ENCODE measurements around the gene YJEFN3.

Gene YJEFN3

DNA sequence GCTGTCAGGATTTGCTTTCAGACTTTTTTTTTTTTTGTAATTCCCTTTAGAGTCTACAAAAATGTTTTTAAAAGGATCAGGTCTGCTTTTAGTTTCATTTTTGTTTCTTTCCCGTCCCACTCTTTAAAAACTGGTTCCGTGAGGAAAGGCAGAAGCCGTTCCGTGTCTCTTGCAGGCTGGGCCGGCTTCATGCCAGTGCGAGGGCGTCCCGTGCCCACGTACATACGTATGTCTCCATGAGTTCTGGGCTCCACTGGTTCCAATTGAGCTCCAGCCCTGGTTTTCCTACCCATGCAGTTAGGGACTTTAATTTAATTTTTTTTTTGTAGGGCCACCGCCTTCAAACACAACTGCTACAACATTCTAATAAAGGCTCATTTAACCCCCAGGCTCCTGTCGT, 22.1 kb upstream of the YJEFN3 start:
- Mint-ChIP-seq H3K9me3 (no peaks in the 10 kb centered on the region), H3K4me3 (no peak overlapping the region), H3K27me3 (no peaks in the 10 kb centered on the region), H3K27ac (no peak overlapping the region), H3K4me1 (no peaks in the 10 kb centered on the region), H3K36me3 (peaks cover 61% of the 10 kb centered on the region)
- no peak for ATAC-seq

DNA sequence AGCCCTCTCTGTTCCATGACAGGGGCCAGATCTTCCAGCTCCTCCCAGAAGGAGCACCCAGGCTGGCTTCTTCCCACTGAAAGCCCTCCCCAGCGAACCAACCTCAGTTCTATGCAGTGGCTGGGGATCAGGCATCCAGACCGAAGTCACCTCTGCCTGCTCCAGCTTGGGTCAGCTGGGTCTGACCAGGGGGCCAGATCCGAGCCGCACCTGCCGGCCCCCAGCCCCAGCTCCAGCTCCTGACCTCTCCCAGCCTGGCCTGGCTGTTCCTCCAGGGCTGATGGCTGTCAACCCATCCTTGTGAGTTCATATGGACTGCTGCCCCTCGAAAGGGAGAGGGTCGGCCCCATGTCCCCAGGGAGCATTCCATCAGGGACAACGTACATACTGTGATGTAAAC, 21.4 kb upstream of the YJEFN3 start:
- H3K27me3 Mint-ChIP-seq, result no peaks in the 10 kb centered on the region
- no peak for ATAC-seq
- H3K36me3 Mint-ChIP-seq, result peaks cover 53% of the 10 kb centered on the region
- H3K9me3 Mint-ChIP-seq, result no peaks in the 10 kb centered on the region
- H3K4me1 Mint-ChIP-seq, result no peaks in the 10 kb centered on the region
- no peak overlapping the region for H3K4me3 Mint-ChIP-seq
- H3K27ac Mint-ChIP-seq, result peak overlapping the region; percentile 42

DNA sequence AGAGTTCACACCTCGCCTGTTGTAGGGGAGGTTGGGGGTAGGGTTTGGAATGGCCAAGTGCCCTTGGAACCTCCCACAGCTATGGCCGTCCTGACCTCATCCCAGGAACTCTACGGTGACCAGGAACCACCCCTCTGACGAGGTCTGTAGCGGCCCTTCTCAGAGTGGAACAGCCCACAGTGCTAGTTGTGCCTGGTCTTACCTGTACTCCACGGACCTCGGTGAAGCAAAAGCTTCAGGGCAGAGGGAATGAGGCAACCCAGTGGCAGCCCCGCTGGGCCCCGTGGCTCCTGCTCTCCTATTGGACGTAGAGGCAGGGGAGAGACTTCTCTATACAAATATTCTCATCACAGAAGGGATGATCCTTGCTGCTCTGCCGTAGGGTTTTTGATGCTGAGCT, 20.5 kb upstream of the YJEFN3 start:
- Mint-ChIP-seq H3K4me1 (no peaks in the 10 kb centered on the region), H3K27ac (peak overlapping the region; percentile 42), H3K27me3 (no peaks in the 10 kb centered on the region), H3K36me3 (peaks cover 44% of the 10 kb centered on the region), H3K4me3 (no peak overlapping the region), H3K9me3 (no peaks in the 10 kb centered on the region)
- no peak for ATAC-seq

DNA sequence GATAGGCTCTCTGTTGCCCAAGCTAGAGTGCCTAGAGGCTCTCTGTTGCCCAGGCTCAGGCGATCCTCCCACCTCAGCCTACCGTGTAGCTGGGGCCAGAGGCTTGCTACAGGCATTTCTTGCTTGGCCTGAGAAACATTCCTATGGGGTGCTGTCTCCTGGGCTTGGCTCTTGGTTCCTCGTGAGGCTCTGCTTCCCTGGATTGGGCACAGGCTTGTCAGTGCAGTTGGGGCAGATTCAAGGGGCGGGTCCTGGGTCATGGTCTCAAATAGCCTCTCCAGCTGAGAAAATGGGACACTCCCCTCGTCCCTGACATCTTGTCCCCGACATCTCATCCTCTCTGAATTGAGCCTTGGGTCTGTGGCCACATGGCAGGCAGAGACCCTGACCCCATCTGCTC, 18.3 kb upstream of the YJEFN3 start:
- Mint-ChIP-seq H3K9me3 (no peaks in the 10 kb centered on the region), H3K4me1 (no peaks in the 10 kb centered on the region), H3K4me3 (no peak overlapping the region), H3K27ac (no peak overlapping the region), H3K36me3 (peaks cover 25% of the 10 kb centered on the region), H3K27me3 (no peaks in the 10 kb centered on the region)
- no peak for ATAC-seq

DNA sequence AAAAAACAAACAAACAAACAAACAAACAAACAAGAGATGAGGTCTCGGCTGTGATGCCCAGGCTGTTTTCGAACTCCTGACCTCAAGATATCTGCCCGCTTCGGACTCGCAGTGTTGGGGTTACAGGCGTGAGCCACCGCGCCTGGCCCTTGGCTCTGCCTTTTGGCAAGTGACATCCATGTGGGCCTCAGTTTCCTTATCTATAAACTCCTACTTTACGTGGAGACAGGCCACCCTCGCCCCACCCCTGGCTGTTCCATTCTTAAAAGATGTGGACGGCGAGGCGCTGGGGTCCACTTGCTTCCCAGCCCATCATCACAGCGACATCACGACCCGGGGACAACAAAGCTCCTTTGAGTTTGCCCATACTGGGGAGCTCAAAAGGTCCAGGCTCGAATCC, 15.0 kb upstream of the YJEFN3 start:
- no peaks in the 10 kb centered on the region for H3K9me3 Mint-ChIP-seq
- no peak overlapping the region for H3K27ac Mint-ChIP-seq
- no peak for ATAC-seq
- peak overlapping the region; percentile 50 for H3K4me3 Mint-ChIP-seq
- peaks cover 12% of the 10 kb centered on the region for H3K4me1 Mint-ChIP-seq
- H3K27me3 Mint-ChIP-seq, result no peaks in the 10 kb centered on the region
- no peaks in the 10 kb centered on the region for H3K36me3 Mint-ChIP-seq

DNA sequence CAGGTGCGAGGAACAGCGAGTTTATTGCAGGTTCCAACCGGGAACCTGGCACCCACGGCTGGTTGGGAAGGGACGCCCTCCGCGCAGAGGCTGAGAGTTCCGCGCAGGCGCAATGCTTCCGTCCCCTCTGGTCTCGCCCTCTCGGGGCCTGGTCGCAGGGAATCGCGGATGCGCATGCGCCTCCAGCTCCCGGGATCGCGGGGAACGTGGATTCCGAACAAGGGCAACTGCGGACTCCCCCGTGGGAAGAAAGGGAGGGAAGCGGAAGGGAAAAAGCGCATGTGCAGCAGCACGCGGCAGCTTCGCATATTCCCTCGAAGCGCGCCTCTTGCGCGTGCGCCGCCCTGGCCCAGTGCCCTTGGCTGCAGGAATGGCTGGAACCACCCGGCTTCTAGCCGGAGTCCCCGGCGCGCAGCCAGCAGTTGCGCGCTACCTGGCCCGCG, 14.5 kb upstream of the YJEFN3 start:
- Mint-ChIP-seq H3K27me3 (no peaks in the 10 kb centered on the region), H3K9me3 (no peaks in the 10 kb centered on the region), H3K4me3 (peak overlapping the region; percentile 50), H3K27ac (no peak overlapping the region), H3K4me1 (peaks cover 15% of the 10 kb centered on the region), H3K36me3 (peaks cover 3% of the 10 kb centered on the region)
- no peak for ATAC-seq

DNA sequence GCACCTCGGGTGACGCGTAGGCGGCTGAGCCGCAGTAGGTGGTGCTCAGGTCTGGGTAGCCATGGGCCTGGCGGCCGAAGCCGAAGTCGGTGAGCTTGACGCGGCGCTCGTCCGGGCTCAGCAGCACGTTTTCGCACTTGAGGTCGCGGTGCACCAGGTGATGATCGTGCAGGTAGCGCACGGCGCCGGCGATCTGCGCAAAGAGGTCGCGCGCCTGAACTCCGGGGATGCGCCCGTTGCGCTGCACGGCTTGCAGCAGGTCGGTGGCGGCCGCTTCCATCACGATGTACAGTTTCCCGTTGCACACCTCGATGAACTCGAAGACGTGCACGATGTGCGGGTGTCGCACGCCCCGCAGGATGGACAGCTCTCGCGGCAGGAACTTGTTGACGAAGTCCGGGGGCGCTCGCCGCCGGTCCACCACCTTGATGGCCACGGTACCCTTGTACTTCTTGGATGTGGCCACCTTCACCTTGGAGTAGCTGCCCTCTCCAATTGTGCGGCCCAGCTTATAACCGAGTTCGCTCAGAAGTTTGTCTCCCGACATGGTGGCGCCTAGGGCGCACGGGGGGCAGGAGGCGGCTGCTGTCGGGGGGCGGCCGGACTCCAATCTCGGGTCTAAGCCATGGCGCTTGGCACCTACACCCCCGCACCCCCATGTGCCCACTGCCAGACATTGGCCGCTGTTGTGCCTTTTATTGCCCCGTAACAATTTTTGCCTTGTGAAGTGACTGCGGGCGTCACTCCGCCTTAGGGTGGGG, 13.7 kb upstream of the YJEFN3 start, which contains the start of gene TSSK6:
Gene TSSK6 (minus strand): TSS at position 668 of the 761 bp plus-strand sequence. CDS start 121 bp downstream, at position 547.
- H3K9me3 Mint-ChIP-seq, result no peaks in the 10 kb centered on the region
- no peak for ATAC-seq
- H3K36me3 Mint-ChIP-seq, result peaks cover 11% of the 10 kb centered on the region
- H3K4me3 Mint-ChIP-seq, result peak within 1 kb of the TSS; percentile 82
- H3K4me1 Mint-ChIP-seq, result peaks cover 23% of the 10 kb centered on the region
- no peaks in the 10 kb centered on the region for H3K27me3 Mint-ChIP-seq
- H3K27ac Mint-ChIP-seq, result peak within 1 kb of the TSS; percentile 97

DNA sequence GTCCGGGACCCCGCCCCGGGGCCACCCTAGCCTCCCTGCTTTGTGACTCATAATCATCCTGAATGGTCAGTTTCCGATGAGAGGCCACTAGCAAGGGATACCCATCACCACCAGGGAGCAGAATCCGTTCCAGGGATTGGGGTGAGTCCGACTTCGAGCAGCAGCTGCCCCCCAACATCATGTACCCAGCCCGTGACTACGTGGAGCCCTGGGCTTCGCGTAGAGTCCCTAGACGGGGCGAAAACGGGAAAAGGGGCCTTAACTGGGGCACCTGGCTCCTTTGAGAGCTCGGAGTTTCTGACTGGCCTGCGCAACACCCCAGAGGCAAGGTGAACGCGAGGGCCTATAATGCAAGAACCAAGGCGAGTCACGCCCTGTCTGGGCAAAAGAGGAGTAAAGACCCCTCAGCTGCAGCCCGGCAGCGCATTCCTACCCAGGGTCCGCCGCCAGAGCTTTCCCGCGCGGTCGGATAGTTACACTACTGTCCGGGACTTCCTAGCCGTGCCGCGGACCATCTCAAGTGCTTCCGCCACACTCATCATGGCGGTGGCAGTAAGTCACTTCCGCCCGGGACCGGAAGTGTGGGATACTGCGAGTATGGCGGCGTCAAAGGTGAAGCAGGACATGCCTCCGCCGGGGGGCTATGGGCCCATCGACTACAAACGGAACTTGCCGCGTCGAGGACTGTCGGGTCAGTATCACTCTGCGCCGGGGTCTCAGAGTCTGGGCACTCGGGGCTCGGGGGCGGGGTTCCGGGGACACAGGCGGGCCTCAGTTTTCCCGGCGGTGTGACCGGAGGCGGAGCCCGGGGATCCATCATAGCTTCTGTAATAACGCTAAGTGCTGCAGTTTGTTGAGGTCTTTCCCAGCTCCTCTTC, 12.8 kb upstream of the YJEFN3 start, which contains the start of gene NDUFA13:
Gene NDUFA13 (plus strand): TSS at position 584 of the 878 bp plus-strand sequence. CDS start 14 bp downstream, at position 598.
- H3K4me1 Mint-ChIP-seq, result peaks cover 31% of the 10 kb centered on the region
- no peaks in the 10 kb centered on the region for H3K9me3 Mint-ChIP-seq

DNA sequence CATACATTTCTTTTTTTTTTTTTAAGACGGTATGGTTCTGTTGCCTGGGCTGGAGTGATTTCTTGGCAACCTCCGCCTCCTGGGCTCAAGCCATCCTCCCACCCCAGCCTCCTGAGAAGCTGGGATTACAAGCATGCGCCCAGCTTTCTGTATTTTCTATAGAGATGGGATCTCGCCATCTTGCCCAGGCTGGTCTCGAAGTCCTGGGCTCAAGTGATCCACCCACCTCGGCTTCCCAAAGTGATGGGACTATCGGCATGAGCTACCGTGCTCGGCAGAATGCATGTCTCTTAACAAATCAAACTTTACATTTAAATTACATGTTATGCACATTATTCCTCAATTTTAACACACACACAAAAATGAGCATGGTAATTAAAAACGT, 11.5 kb upstream of the YJEFN3 start:
- Mint-ChIP-seq H3K36me3 (peaks cover 22% of the 10 kb centered on the region), H3K4me1 (peaks cover 33% of the 10 kb centered on the region), H3K9me3 (no peaks in the 10 kb centered on the region), H3K27ac (peak overlapping the region; percentile 97), H3K4me3 (peak overlapping the region; percentile 82), H3K27me3 (no peaks in the 10 kb centered on the region)
- no peak for ATAC-seq

More for the DNA sequence above, 12.8 kb upstream of the YJEFN3 start, which contains the start of gene NDUFA13:
- H3K36me3 Mint-ChIP-seq, result peaks cover 19% of the 10 kb centered on the region
- ATAC-seq, result peak; percentile 97
- H3K27me3 Mint-ChIP-seq, result no peaks in the 10 kb centered on the region
- peak within 1 kb of the TSS; percentile 97 for H3K27ac Mint-ChIP-seq
- peak within 1 kb of the TSS; percentile 82 for H3K4me3 Mint-ChIP-seq

DNA sequence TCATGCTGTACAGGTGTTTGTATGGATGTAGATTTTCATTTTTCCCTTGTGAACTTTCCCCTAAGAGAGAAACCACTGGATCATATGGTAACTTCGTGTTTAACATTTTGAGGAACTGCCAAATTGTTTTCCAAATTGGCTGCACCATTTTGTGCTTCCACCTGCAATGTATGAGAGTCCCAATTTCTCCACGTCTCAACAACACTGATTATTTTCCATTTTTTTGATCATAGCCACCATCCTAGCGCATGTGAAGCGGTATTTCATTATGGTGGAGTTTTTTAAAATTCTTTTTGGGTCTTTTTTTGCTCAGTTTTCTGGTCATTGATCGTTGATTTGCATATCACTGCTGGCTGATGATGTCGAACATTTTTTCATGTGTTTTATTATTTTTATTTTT, 7.7 kb upstream of the YJEFN3 start:
- Mint-ChIP-seq H3K4me3 (no peak overlapping the region), H3K36me3 (peaks cover 22% of the 10 kb centered on the region), H3K27ac (no peak overlapping the region), H3K4me1 (peaks cover 53% of the 10 kb centered on the region), H3K9me3 (no peaks in the 10 kb centered on the region), H3K27me3 (no peaks in the 10 kb centered on the region)
- ATAC-seq, result no peak

DNA sequence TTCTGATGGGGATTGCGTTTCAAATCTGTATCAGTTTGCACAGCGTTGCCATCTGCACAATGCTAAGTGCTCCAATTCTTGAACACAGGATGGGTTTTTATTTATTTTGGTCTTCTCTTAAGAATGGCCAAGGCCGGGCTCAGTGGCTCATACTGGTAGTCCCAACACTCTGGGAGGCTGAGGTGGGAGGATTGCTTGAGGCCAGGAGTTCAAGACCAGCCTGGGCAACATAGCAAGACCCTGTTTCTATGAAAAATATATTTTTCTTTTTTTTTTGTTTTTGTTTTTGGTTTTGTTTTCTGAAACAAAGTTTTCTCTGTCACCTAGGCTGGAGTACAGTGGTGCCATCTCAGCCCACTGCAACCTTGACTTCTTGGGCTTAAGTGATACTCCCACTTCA, 5.5 kb upstream of the YJEFN3 start:
- H3K27me3 Mint-ChIP-seq, result no peaks in the 10 kb centered on the region
- no peaks in the 10 kb centered on the region for H3K9me3 Mint-ChIP-seq
- peaks cover 32% of the 10 kb centered on the region for H3K36me3 Mint-ChIP-seq
- H3K27ac Mint-ChIP-seq, result no peak overlapping the region
- ATAC-seq, result no peak
- no peak overlapping the region for H3K4me3 Mint-ChIP-seq
- H3K4me1 Mint-ChIP-seq, result peaks cover 53% of the 10 kb centered on the region

DNA sequence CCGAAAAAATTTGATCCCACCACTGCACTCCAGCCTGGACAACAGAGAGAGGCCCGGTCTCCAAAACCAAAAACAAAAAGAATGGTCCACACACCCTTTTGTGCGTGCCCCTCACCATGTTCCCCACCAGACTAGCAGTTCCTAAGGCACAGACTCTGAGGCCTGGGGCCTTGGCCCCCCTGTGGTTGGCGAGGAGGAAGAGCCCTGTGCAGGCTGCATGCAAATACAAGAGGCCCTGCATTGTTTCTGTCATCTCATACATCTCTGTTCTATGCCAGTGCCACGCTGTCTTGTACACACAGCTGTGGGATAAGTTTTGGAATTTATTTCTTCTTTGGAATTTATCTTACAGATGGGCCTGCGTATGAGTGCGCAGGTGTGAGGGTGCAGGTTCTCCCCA, 4.7 kb upstream of the YJEFN3 start:
- Mint-ChIP-seq H3K27me3 (no peaks in the 10 kb centered on the region), H3K9me3 (no peaks in the 10 kb centered on the region), H3K4me3 (peak overlapping the region; percentile 50), H3K4me1 (peaks cover 49% of the 10 kb centered on the region), H3K27ac (peak overlapping the region; percentile 55), H3K36me3 (peaks cover 35% of the 10 kb centered on the region)
- peak; percentile 63 for ATAC-seq

DNA sequence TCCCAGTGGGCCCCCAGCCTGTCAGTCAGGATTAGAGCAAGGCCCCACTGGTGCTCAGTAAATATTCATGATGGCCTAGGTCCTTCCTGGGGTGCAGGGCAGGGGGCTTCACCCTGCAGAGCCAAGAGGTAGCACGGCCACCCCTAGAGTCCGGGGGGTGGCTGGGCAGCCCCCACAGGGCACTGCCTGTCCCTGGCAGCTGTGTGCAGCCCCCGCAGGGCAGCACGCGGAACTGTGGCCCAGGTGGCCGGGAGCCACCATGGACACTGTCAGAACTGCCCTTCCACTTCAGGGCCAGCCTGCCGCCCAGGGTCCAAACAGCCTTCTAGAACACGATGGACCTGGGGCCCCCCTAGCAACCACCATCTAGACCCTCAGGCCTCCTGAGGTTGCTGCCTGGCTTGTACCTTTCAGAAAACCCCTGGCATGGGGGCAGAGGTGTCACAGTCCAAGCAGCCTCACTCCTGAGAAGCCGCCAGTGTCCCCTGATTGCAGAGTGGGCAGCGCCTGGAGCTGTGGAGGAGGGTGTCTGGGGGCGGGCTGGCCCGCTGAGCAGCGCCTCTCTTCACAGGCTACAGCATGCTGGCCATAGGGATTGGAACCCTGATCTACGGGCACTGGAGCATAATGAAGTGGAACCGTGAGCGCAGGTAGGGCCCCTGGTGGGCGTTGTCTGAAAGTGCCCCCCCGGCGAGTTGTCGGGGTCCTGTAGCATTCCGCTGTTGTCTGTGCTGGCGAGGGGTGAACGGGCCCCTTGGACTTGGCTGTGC, 2.9 kb upstream of the YJEFN3 start:
- peaks cover 32% of the 10 kb centered on the region for H3K4me1 Mint-ChIP-seq
- ATAC-seq, result no peak
- no peaks in the 10 kb centered on the region for H3K27me3 Mint-ChIP-seq
- peaks cover 20% of the 10 kb centered on the region for H3K36me3 Mint-ChIP-seq
- no peaks in the 10 kb centered on the region for H3K9me3 Mint-ChIP-seq
- peak overlapping the region; percentile 22 for H3K27ac Mint-ChIP-seq
- no peak overlapping the region for H3K4me3 Mint-ChIP-seq

DNA sequence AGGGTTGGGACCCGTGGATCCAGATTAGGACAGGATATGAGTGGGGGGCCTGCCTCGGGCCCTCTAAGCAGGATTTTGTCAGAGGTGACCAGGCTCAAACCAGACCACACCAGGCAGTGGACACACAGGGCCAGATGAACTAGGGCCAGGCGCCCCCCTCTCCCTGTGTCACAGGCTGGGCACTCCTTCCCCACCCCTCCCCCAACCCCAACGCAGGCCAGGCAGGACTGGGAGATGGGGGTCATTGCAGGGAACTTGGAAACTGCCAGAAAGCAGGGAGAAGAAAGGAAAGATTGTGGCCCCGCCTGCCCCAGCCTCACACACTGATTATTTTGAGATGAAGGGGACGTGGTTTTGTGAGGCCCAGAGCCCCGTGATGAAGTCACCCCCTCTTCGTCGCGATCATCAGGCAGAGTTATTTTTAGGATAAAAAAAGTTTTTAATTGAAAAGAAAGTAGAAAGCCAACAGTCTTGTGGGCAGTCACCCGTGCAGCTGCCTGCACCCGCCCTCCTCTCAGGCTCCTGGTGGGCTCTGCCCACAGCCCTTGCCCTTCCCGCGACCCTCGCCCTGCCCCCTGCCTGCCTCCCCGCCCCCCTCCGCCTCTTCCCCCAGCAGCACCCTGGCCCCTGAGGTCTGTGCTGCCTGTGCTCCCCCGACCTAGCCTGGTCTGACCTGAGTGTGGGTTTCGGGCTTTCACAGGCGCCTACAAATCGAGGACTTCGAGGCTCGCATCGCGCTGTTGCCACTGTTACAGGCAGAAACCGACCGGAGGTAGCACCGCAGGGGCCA, 1.9 kb upstream of the YJEFN3 start:
- ATAC-seq, result no peak
- Mint-ChIP-seq H3K9me3 (no peaks in the 10 kb centered on the region), H3K36me3 (peaks cover 20% of the 10 kb centered on the region), H3K27me3 (no peaks in the 10 kb centered on the region), H3K27ac (peak overlapping the region; percentile 22), H3K4me1 (peaks cover 29% of the 10 kb centered on the region), H3K4me3 (no peak overlapping the region)
